Fibroblast of the conjunctiva (primary cell): ENCODE measurements around the gene KCNN3.

Experiments used
- DNase-seq: peaks from one replicate; pipeline ENCODE4 v3.0.0-alpha.2; 2010; ENCODE audit warnings: low read depth

KCNN3 gene

DNA sequence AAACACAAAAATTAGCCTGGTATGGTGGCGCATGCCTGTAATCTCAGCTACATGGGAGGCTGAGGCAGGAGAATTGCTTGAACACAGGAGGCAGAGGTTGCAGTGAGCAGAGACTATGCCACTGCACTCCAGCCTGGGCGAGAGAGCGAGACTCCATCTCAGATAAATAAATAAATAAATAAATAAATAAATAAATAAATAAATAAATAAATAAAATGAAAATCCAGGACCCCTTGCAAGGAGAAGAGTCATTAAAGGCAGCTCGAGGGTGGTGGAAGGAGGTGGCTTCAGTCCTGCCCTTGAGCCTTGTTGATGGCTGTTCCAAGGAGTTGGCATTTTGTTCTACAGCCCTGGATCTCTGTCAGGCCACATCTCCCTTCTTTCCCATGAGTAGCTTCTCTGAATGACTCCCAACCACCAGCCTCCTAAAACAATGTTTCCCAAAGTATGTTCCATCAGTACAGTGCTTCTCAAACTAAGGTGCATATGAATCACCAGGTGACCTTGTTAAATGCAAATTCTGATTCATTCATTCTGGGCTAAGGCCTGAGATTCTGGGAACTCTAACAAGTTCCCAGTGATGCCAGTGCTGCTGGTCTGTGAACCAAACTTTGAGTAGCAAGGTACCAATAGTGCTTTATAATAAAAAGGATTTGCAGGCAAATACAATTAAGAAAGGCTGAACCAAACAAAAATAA is 99.0 kb downstream of the KCNN3 start:
- DNase-seq: no peak

GRCh38 chr1:154769193-154769895 is 100.7 kb downstream of the KCNN3 start:
- DNase-seq: no peak

GRCh38 chr1:154768456-154769125 is 101.5 kb downstream of the KCNN3 start:
- no peak for DNase-seq

DNA sequence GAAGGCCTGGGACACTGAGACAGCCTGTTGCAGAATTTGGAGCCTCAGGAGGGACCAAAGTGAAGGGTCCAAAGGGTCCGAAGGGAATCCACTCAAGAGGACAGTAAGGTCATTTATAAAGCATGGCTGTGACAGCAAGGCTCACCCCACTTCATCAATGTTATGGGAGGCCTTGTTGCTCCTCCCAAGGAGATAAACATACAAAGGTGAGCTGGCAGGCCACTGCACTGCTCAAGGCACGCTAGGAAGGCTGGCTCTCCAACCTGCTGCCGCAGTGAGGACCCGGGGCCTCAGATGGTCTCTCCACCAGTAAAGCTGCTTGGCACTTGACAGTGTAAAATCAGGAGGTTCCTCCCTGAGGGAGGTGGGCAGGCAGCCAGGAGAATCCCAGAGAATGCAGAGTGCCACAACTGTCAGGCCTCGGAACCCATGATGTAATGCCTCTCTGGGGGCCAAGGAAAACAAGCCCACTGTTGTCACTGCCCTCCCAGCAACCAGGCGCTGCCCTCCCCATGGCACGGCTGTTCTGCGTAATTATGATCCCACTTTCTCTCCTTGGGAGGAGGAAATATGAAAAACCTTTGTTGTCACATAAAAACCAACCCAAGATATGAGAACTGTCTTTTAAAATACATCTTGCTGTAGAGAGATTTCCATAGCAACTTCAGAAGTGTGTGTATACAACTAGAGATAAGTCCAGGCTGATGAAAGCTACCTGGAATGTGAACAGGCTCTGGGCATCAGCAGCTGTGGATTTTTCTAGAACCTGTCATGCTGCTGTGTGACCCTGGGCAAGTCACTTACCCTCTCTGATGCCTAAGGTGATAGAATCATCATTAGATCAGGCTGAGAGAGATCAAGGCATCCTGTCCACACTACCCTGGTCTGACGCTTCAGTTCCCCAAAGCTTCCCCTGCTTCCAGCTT is 102.5 kb downstream of the KCNN3 start:
- no peak for DNase-seq

GRCh38 chr1:154765970-154766369 is 104.1 kb downstream of the KCNN3 start:
- DNase-seq: no peak

- no peak for DNase-seq
These were observed 105.3 kb downstream of the KCNN3 start for GRCh38 chr1:154764773-154765172.

DNA sequence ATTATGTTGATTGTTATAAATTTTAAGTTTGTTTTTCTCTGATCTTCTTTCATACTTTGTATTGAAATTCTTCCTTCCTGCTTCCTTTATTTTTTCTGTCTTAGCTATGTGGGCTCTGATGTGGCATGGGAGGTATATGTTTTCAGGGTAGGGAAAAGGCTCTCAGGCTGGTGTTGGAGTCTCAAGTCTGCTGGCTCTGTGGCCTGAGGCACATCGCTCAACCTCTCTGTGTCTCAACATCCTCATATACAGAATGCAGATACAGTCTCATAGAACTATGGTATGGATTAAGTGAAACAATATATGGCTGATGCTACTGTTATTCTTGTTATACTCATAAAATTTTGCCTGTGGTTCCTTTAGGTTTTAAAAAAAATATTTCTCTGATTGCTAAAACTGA is 105.9 kb downstream of the KCNN3 start:
- DNase-seq: no peak

DNA sequence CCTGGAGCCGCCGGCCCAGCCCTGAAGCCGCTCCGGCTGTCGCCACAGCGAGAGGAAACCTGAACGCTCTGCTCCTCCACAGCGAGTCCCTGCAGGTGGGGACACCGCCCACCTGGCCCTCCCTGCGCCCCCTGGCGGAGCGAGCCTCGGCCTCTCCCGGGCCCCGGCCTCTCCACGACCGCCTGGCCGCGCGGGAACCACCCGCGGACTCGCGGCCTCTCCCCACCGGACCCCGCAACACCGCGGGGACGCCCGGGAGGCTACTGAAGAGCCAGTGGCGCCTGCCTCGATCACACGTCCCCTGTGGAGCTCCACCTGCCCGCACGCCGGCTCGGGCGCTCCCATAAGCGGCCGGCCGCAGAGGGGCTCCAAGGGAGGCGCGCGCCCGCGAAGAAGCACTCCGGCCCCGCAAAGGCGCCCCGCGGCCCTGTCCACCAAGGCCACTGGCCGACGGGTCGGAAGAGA is 109.6 kb downstream of the KCNN3 start:
- no peak for DNase-seq

DNA sequence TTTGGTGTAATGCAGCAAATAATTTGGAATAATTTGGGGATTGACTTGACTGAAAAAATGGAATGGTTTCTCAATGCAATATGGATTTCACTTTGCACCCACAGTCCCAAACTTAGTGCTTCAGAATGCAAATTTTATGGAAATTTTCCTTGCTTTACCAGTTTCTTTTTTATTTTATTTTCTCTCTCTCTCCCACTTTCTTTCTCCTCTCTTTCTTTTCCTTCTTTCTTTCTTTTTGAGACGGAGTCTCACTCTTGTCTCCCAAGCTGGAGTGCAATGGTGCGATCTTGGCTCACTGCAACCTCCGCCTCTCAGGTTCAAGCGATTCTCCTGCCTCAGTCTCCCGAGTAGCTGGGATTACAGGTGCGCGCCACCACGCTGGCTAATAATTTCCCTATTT is 110.3 kb downstream of the KCNN3 start:
- DNase-seq: no peak

GRCh38 chr1:154759196-154759595 is 110.9 kb downstream of the KCNN3 start:
- no peak for DNase-seq

GRCh38 chr1:154758346-154758745 is 111.7 kb downstream of the KCNN3 start:
- DNase-seq: no peak

GRCh38 chr1:154756793-154757548 is 113.1 kb downstream of the KCNN3 start:
- DNase-seq: no peak

- DNase-seq: no peak
These were observed 114.0 kb downstream of the KCNN3 start for GRCh38 chr1:154755858-154756730.

DNA sequence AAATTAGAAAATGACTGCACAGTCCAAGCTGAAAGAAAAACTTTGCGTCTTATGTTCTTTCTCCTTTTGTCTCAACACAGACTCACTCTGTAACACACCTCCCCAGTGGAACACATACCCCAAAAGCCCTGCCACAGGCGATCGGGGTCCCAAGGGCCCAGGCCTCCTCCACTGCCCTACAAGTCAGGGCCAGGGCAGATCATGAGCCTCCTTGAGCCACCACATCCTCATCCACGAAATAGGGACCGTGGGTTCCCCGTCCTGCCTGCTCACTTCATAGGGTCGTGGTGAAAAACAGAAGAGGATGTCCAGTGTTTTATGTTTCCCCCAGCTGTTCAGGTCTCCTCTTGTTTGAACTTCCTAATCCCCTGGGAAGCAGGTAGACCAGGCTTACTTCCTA is 116.7 kb downstream of the KCNN3 start:
- DNase-seq: no peak

DNA sequence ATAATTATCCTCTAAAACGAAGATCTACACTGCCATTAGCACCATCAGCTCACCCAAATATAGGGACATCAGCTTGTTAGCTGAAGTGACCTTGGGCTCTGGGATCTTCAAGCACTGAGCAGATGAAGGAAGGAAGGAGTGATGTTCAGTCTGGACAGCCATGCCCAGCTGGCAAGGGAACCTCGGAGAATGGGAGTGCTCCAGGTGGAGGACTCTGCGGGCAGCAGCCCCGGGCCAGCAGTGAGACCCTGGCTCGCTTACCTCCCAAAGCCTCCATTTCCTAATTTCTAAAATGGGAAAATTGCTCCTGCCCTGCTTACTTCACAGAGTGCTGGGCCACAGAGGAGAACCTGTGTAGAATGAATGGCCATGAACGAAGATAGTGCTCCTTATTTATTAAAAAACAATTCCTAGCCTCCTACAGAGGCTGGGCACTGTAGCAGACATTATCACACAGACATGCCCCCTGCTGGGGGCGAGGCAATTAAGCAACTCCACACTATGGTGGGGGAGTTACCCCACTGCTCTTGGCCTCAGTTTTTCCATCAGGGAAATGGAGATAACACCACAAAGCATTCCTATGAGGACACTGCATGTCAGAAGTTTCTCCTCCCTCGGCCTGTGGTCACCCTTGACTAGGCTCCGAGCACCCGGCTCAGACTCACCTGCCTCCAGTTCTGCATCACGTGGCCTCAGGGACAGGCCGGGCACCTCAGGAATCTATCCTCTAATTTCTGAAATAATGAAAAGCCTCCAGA is 117.6 kb downstream of the KCNN3 start:
- no peak for DNase-seq

DNA sequence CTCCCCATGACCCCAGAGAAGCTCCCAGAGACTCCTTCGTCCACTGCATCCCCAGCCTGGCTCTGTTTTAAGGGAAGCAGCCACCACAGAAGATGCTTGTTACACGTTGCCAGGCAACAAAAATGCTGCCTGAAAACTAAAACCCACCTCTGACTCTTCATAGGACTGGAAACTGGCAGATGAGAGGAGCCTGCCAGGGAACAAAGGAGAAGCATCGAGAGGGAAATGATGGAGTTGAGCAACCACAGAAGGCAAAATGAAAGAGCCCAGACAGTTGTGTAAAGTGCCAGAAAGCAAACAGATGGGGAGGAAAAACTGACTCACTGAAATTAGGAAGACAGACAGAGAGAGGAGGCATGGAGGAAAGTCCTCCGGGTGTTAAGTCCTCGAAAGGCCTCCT is 118.4 kb downstream of the KCNN3 start:
- DNase-seq: peak; percentile 8

- no peak for DNase-seq
These were observed 119.1 kb downstream of the KCNN3 start for GRCh38 chr1:154750681-154751665.

DNA sequence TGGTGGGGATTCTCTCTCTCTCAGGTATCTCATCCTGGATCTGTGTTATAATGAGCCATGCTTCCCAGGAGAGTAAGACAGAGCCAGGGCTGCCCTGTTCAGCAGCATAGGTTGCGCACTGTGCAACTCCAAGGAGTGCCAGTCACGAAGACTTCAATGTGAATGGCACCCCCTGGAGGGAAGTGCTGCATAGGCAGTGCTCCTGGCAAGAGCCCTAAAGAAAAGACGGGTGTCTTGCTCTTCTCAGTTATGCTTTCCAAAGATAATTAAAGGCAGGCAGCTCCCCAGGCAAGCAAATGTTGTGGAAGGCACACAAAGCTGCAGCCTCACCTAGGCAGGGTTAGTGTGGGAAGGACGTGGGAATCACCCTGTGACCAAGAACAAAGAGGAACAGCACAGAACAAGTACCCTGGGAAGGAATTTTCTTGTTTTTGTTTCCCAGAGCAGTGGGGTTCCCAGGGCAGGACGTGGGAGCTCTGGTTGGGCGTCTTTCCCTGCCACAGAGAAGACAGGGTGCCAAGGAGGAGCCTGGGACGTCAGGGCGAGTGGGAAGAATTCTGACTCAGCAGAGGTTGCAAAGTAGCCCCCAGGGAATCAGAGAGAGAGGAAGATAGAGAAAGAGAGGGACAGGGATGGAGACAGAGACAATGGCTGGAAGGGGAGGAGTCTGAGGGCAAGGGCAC is 120.9 kb downstream of the KCNN3 start:
- DNase-seq: no peak
